K562 (cell line): ENCODE results near the gene SLC12A6. TPM values are rescaled to one million over a fixed set of nuclear protein-coding genes. Genes with fewer than 3 reads are reported as not detected.

Experiments
- ADNP ChIP-seq: fragments of 200-800 bp; sonication (Bioruptor generic); IDR thresholded peaks from 2 replicates; pipeline ENCODE4 v1.6.1; 2016; ENCODE audit warnings: missing genetic modification characterization, missing compliant biosample characterization
- CREM ChIP-seq: IDR thresholded peaks from 2 replicates; pipeline ENCODE4 v1.6.1; 2014; ENCODE audit warnings: antibody characterized with exemption, low read depth
- DDX20 ChIP-seq: fragments of 450-650 bp; IDR thresholded peaks from 2 replicates; pipeline ENCODE4 v1.6.1; 2016; ENCODE audit warnings: missing genetic modification characterization, low read depth, mild to moderate bottlenecking, missing compliant biosample characterization, moderate library complexity
- ELF2 ChIP-seq: fragments of 250-450 bp; sonication (Bioruptor Pico); IDR thresholded peaks from 2 replicates; pipeline ENCODE4 v1.5.0; 2021; ENCODE audit warnings: mild to moderate bottlenecking
- FOXK2 ChIP-seq, 2 experiments: fragments of 450-650 bp; IDR thresholded peaks in 1 of 2; conservative IDR thresholded peaks in 1 of 2; 2 replicates each; pipeline ENCODE4 v1.6.1; 2016; ENCODE audit warnings: low read depth in 2 of 2, mild to moderate bottlenecking in 1 of 2
- LEF1 ChIP-seq: fragments of 450-650 bp; IDR thresholded peaks from 2 replicates; pipeline ENCODE4 v1.6.1; 2016; ENCODE audit warnings: mild to moderate bottlenecking
- MAFF ChIP-seq: IDR thresholded peaks from 2 replicates; pipeline ENCODE4 v1.6.1; 2012; ENCODE audit warnings: low read length, improper control_type of control experiment
- SETDB1 ChIP-seq: IDR thresholded peaks from one replicate; pipeline ENCODE4 v1.6.1; 2012; ENCODE audit warnings: low read length, control low read depth, inconsistent platforms
- SMARCA5 ChIP-seq: fragments of 450-650 bp; IDR thresholded peaks from 2 replicates; pipeline ENCODE4 v1.6.1; 2016
- TGIF2 ChIP-seq: sonication (generic); formaldehyde crosslinking; IDR thresholded peaks from 2 replicates; pipeline ENCODE4 v1.8.1; 2022; ENCODE audit warnings: mild to moderate bottlenecking, missing genetic modification reagents, moderate library complexity
- ZFP30 ChIP-seq: fragments of 250-450 bp; sonication (Bioruptor Pico); IDR thresholded peaks from 2 replicates; pipeline ENCODE4 v1.8.0; 2022; ENCODE audit warnings: moderate library complexity, mild to moderate bottlenecking, inconsistent platforms, borderline replicate concordance
- ZNF431 ChIP-seq: sonication (generic); formaldehyde crosslinking; IDR thresholded peaks from 2 replicates; pipeline ENCODE4 v1.8.0; 2022; ENCODE audit warnings: mild to moderate bottlenecking, missing genetic modification reagents
- polyA plus RNA-seq, 8 experiments: library from polyadenylated mRNA; depleted of rRNA in 4 of 8; stranded (reverse) in 5 of 8; unstranded in 3 of 8; fragments of >200 nt; fragmentation: Nextera tagmentation in 2 of 8; fragmentation: Illumina TruSeq in 1 of 8; extraction: Ambion mirVana in 2 of 8; extraction: Trizol in 1 of 8; gene quantifications; 2 replicates each; pipeline versions ENCODE4 v1.2.1 to v1.2.3, GENCODE V29; 2011 to 2014; ENCODE audit warnings: inconsistent platforms in 1 of 8, missing spikeins in 1 of 8
- total RNA-seq, 7 experiments: library from RNA; depleted of rRNA in 6 of 7; stranded (reverse); fragments of >200 nt in 6 of 7; fragmentation: Illumina TruSeq in 2 of 7; extraction: Trizol in 2 of 7; gene quantifications; 2 replicates each; pipeline versions ENCODE4 v1.2.1 to v1.2.3, GENCODE V29; 2011 to 2021; ENCODE audit warnings: low replicate concordance in 1 of 7
- TF ChIP-seq, protein P1 (sequence below): fragments of 450-650 bp; IDR thresholded peaks from 2 replicates; pipeline ENCODE4 v1.6.1; 2016; ENCODE audit warnings: mild to moderate bottlenecking, moderate library complexity
- TF ChIP-seq, protein P2 (sequence below), 2 experiments: fragments of 450-650 bp in 1 of 2; sonication (generic) in 1 of 2; formaldehyde crosslinking; conservative IDR thresholded peaks; 2 replicates each; pipeline versions ENCODE4 v1.4.0 to v1.8.1; 2020 to 2022; ENCODE audit warnings: mild to moderate bottlenecking in 1 of 2, missing genetic modification reagents in 1 of 2
- TF ChIP-seq, protein P3 (sequence below): fragments of 450-650 bp; IDR thresholded peaks from 2 replicates; pipeline ENCODE4 v1.6.1; 2016

SLC12A6 gene
- total and polyA plus RNA-seq, 9 of the 15 experiments (the other 6 are each of a cell fraction or from before 2014, with no cell fraction given), result 1.4 to 16.4 (median 6.7) TPM

DNA sequence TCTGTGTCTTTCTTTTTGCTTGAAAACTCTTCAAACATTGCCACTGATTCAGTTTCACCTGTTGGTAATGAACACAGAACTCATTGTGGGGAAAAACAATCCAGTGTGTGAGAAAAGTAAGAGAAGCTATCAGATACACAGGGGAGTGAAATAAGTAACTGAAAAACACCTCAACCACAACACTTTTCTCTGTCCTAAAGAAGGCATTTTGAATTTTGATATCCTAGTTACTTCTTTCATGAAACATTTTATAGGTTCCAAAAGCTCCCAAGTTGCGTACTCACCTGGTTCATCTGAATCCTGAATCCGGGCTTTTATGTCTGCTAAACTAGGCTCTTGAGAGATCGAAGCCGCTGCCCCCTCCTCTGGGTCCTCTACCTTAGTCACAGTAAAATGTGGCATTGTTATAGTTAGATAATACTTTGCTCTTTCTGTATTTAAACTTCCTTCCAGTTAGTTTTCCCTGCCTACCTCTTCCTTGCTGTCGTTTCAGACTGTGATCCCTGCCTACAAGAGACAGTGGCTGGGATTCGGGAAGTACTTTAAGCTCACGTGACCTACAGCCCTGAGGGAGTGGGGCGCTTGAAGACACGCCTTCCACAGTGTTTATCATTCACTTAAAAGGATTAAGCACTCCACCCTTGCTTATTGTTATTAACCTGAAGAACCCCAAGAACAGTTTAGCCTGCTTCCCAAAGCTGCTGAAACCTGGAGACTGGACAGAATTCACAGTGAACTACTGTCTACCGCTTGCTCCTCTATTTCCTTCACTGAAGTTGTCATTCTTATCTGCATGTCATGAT is 19.1 kb downstream of the SLC12A6 start (continued):
- TF ChIP-seq, protein P1, sequence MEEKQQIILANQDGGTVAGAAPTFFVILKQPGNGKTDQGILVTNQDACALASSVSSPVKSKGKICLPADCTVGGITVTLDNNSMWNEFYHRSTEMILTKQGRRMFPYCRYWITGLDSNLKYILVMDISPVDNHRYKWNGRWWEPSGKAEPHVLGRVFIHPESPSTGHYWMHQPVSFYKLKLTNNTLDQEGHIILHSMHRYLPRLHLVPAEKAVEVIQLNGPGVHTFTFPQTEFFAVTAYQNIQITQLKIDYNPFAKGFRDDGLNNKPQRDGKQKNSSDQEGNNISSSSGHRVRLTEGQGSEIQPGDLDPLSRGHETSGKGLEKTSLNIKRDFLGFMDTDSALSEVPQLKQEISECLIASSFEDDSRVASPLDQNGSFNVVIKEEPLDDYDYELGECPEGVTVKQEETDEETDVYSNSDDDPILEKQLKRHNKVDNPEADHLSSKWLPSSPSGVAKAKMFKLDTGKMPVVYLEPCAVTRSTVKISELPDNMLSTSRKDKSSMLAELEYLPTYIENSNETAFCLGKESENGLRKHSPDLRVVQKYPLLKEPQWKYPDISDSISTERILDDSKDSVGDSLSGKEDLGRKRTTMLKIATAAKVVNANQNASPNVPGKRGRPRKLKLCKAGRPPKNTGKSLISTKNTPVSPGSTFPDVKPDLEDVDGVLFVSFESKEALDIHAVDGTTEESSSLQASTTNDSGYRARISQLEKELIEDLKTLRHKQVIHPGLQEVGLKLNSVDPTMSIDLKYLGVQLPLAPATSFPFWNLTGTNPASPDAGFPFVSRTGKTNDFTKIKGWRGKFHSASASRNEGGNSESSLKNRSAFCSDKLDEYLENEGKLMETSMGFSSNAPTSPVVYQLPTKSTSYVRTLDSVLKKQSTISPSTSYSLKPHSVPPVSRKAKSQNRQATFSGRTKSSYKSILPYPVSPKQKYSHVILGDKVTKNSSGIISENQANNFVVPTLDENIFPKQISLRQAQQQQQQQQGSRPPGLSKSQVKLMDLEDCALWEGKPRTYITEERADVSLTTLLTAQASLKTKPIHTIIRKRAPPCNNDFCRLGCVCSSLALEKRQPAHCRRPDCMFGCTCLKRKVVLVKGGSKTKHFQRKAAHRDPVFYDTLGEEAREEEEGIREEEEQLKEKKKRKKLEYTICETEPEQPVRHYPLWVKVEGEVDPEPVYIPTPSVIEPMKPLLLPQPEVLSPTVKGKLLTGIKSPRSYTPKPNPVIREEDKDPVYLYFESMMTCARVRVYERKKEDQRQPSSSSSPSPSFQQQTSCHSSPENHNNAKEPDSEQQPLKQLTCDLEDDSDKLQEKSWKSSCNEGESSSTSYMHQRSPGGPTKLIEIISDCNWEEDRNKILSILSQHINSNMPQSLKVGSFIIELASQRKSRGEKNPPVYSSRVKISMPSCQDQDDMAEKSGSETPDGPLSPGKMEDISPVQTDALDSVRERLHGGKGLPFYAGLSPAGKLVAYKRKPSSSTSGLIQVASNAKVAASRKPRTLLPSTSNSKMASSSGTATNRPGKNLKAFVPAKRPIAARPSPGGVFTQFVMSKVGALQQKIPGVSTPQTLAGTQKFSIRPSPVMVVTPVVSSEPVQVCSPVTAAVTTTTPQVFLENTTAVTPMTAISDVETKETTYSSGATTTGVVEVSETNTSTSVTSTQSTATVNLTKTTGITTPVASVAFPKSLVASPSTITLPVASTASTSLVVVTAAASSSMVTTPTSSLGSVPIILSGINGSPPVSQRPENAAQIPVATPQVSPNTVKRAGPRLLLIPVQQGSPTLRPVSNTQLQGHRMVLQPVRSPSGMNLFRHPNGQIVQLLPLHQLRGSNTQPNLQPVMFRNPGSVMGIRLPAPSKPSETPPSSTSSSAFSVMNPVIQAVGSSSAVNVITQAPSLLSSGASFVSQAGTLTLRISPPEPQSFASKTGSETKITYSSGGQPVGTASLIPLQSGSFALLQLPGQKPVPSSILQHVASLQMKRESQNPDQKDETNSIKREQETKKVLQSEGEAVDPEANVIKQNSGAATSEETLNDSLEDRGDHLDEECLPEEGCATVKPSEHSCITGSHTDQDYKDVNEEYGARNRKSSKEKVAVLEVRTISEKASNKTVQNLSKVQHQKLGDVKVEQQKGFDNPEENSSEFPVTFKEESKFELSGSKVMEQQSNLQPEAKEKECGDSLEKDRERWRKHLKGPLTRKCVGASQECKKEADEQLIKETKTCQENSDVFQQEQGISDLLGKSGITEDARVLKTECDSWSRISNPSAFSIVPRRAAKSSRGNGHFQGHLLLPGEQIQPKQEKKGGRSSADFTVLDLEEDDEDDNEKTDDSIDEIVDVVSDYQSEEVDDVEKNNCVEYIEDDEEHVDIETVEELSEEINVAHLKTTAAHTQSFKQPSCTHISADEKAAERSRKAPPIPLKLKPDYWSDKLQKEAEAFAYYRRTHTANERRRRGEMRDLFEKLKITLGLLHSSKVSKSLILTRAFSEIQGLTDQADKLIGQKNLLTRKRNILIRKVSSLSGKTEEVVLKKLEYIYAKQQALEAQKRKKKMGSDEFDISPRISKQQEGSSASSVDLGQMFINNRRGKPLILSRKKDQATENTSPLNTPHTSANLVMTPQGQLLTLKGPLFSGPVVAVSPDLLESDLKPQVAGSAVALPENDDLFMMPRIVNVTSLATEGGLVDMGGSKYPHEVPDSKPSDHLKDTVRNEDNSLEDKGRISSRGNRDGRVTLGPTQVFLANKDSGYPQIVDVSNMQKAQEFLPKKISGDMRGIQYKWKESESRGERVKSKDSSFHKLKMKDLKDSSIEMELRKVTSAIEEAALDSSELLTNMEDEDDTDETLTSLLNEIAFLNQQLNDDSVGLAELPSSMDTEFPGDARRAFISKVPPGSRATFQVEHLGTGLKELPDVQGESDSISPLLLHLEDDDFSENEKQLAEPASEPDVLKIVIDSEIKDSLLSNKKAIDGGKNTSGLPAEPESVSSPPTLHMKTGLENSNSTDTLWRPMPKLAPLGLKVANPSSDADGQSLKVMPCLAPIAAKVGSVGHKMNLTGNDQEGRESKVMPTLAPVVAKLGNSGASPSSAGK, result peak; percentile 48; the same call in 1 of the 2 replicates
- TF ChIP-seq ELF2 (no peak), ZFP30 (CRISPR knock-in tag) (no peak), TGIF2 (CRISPR knock-in tag) (no peak), LEF1 (peak; percentile 30; the same call in 1 of the 2 replicates), MAFF (no peak), ADNP (tag) (no peak), FOXK2 (conservative IDR thresholded peaks at IDR 0.05 in 1 of 2, IDR thresholded peaks at IDR 0.05 in 1 of 2; ENCODE audit: low read depth in 2 of 2) (peak; percentile 79 to 89), SETDB1 (no peak), ZNF431 (CRISPR knock-in tag) (no peak), CREM (0 out of 2 replicates have a peak, but pooled peaks have one; percentile 16), SMARCA5 (no peak), DDX20 (tag) (no peak)
- TF ChIP-seq, protein P2, sequence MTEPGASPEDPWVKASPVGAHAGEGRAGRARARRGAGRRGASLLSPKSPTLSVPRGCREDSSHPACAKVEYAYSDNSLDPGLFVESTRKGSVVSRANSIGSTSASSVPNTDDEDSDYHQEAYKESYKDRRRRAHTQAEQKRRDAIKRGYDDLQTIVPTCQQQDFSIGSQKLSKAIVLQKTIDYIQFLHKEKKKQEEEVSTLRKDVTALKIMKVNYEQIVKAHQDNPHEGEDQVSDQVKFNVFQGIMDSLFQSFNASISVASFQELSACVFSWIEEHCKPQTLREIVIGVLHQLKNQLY (CRISPR knock-in tag; conservative IDR thresholded peaks at IDR 0.05), result no peak
- TF ChIP-seq, protein P3, sequence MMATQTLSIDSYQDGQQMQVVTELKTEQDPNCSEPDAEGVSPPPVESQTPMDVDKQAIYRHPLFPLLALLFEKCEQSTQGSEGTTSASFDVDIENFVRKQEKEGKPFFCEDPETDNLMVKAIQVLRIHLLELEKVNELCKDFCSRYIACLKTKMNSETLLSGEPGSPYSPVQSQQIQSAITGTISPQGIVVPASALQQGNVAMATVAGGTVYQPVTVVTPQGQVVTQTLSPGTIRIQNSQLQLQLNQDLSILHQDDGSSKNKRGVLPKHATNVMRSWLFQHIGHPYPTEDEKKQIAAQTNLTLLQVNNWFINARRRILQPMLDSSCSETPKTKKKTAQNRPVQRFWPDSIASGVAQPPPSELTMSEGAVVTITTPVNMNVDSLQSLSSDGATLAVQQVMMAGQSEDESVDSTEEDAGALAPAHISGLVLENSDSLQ, result peak; percentile 48
